GM10266 (cell line): Measurements from ENCODE around the gene ERAP2.

Experiments
- DNase-seq: peaks from one replicate; pipeline ENCODE4 v3.0.0; 2012; ENCODE audit errors: extremely low spot score
- TF ChIP-seq, protein P1 (sequence below): IDR thresholded peaks from 2 replicates; pipeline ENCODE4 v1.5.1; 2012; ENCODE audit warnings: mild to moderate bottlenecking, low read depth; ENCODE audit not compliant: control insufficient read depth, insufficient read depth; ENCODE audit errors: missing control alignments

Gene ERAP2

DNA sequence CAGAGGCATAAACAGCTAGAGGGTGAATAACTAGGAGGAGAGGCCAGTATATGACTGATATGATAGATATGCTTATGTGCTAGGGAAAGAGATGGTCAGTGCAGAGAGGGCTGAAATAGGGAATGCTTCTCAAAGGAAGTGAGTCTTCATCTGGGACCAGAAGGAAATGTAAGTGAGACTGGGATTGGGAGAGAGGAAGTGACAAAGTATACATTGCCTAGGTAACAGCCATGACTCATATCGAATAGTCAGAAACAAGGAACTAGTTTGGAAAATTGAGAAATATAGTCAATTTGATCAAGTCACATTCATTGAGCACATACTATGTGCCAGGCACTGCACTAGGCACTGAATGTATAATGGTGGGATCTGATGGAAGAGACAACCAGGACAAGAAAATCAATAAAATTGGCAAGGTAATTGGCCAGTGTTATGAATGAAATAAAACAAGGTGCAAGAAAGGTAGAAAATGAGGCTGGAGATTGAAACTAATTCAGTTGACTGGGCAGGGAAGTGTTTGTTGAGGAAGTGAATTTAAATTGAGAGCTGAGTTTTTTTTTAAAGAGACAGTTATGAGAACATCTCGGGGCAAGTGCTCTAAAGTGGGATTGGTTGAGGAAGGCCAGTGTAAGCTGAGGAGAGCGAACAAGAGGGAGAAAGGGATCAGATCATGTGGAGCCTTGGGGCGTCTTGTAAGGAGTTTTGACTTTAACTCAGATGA is 4.3 kb downstream of the ERAP2 start:
- no peak for DNase-seq
- TF ChIP-seq, protein P1, sequence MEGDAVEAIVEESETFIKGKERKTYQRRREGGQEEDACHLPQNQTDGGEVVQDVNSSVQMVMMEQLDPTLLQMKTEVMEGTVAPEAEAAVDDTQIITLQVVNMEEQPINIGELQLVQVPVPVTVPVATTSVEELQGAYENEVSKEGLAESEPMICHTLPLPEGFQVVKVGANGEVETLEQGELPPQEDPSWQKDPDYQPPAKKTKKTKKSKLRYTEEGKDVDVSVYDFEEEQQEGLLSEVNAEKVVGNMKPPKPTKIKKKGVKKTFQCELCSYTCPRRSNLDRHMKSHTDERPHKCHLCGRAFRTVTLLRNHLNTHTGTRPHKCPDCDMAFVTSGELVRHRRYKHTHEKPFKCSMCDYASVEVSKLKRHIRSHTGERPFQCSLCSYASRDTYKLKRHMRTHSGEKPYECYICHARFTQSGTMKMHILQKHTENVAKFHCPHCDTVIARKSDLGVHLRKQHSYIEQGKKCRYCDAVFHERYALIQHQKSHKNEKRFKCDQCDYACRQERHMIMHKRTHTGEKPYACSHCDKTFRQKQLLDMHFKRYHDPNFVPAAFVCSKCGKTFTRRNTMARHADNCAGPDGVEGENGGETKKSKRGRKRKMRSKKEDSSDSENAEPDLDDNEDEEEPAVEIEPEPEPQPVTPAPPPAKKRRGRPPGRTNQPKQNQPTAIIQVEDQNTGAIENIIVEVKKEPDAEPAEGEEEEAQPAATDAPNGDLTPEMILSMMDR, result no peak

DNA sequence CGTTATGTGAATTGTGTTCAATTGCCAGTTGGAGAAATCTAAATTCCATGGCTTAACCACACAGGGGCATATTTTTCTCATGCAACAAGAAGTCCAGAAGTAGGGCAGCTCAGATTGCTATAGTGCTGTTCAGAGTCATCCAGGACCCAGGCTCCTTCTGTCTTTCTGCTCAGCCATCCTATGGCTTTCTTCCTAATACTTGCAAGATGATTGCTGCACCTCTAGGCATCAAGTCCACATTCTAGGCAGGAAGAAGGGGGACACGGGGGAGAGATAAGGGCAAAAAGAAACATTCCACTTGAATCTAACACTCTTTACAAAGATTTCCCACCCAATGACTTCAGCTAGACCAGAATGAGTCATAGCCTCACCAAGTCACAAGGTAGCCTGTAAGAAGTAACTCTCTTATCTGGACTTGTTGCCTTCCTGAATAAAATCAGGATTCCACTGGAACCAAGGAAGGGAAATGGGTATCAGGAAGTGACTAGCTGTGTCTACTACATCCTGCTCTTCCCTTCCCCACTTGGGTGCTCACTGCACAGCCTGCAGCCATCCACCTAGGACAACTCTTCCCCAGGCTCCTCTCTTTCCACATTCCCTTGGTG is 5.3 kb downstream of the ERAP2 start:
- DNase-seq, result peak; percentile 15
- TF ChIP-seq, protein P1, result no peak

DNA sequence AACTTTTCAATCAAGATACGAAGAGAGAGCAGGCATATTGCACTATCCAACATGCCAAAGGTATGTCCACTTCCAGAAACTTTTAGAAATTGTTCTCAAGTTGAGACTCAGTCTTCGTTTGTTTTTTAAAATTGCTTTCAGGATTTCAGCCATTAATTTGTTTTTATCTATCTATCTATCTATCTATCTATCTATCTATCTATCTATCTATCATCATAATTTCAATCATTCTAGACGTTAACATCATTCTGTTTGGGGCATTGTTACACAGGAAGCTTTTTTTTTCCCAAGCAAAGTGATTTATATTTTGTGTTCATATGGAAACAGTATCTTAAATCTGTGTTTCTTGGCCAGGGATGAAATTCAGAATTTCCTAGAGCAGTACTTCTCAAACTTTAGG is 7.6 kb downstream of the ERAP2 start:
- TF ChIP-seq, protein P1, result no peak
- DNase-seq, result no peak

DNA sequence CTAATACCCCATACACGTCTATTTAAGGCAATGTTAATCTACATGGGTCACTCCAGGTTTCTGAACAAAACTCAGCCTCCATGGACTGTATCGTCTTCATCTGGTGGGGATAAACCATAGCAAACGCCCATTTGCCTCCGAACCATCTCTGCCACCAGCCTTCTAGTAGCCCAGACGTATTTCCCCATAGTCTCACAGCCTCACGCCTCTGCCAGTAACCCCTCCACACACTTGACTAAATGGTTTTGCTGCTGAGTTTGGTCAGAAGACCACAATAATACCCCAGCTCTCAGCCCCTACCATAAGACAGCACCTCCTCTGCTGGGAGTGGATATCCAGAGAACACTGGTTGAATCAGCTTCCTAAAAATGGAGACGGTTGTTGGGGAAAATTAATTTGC is 8.7 kb downstream of the ERAP2 start:
- TF ChIP-seq, protein P1, result no peak
- DNase-seq, result no peak

DNA sequence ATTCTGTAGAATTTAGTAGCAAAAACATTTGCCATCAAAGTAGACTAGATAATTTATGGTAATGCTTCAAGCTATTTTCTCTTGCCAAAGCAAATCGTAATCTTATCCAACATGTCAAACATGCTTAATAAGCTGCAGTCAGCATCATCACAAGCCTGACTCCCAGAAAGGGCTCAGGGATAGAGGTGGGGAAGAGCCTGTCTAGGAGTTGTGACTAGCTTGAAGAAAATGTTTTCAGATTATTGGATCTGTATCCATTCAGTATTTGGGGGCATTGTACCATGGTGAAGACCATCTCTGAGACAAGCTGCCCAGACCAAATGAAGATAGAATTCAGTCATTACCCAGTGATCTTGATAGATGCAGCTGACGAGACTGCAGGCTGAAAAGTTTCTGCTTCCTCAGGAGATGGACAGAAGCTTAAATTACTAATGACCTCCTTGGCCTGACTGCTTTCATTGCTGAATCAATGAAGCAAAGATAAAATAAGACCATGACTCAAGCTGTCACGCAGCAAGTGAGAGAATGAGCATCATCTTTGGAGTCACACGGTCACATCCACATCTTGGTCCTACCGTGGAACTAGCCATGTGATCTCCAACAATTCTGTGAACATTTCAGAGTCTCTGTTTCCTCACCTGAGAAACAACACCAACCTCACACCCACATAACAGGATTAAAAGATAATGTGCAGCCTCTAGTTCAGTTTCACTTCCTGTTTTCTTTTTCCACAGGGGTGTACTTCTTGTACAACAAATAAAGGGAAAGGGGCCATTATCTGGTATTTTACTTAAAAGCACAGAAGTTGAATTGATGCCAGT is 9.4 kb downstream of the ERAP2 start:
- TF ChIP-seq, protein P1, result no peak
- DNase-seq, result peak; percentile 32

DNA sequence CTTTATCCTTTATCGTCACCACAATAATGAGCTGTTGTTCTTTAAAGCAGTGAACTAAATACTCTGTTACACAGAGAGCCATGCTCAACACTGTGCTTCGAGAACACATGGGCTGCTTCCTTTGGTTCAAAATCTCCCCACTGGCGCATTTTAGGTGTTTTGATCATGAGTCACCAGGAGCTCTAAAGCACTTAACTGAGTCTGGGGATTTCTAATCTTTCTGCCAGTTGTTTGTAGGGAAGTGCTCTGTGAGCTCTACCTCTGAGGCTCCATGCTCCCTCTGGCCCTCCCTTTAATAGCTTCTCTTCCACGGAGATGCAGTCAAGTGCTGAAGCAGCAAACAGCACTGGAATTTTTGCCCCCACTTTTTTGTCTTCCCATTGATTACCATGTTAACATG is 17.0 kb downstream of the ERAP2 start:
- TF ChIP-seq, protein P1, result no peak
- no peak for DNase-seq

DNA sequence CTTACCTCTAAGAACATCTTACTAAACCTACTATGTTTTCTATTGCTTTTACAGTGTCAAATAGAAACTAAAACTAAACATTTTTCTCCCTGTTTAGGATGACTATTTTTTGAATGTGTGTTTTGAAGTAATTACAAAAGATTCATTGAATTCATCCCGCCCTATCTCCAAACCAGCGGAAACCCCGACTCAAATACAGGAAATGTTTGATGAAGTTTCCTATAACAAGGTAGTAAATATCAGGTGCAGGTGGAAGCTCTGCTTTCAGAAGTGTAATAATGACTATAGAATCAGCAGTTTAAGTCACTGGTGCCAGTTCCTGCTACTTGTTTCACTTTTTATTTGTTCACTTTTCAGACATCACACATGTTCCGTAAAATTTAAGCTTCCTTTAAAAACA is 20.0 kb downstream of the ERAP2 start:
- TF ChIP-seq, protein P1, result no peak
- DNase-seq, result peak; percentile 45
